ENCODE results near the gene OTC. TPM values are rescaled to one million over a fixed set of nuclear protein-coding genes. Genes with fewer than 3 reads are reported as not detected.

OTC gene
- total and polyA plus RNA-seq, 4 donors = 0.21 to 0.30 (median 0.25) TPM

- H3K4me3 ChIP-seq (ENCODE audit: low read depth, low read length) = no peak overlapping the region
- H3K27me3 ChIP-seq (ENCODE audit: control insufficient read depth, insufficient read depth, low read length) = no peaks in the 10 kb centered on the region
- no peaks in the 10 kb centered on the region for H3K4me1 ChIP-seq (ENCODE audit: control insufficient read depth, insufficient read depth, low read length)
- H3K9me3 ChIP-seq (ENCODE audit: control insufficient read depth, insufficient read depth, low read length) = no peaks in the 10 kb centered on the region
- H3K27ac ChIP-seq (ENCODE audit: low read depth, low read length) = no peak overlapping the region
- DNase-seq (ENCODE audit: low read depth in 4 of 6, low spot score in 6 of 6) = no peak
- no CpG with 5 or more reads among the region's 2 CpGs for WGBS (ENCODE audit: insufficient coverage)
- H3K36me3 ChIP-seq (ENCODE audit: control insufficient read depth, insufficient read depth, low read length) = no peaks in the 10 kb centered on the region
Measured at GRCh38 chrX:38347136-38347535, 5.3 kb upstream of the OTC start.

- no peaks in the 10 kb centered on the region for H3K36me3 ChIP-seq (ENCODE audit: control insufficient read depth, insufficient read depth, low read length)
- no peaks in the 10 kb centered on the region for H3K9me3 ChIP-seq (ENCODE audit: control insufficient read depth, insufficient read depth, low read length)
- no peak for DNase-seq (ENCODE audit: low read depth in 4 of 6, low spot score in 6 of 6)
- no peak overlapping the region for H3K4me3 ChIP-seq (ENCODE audit: low read depth, low read length)
- no peaks in the 10 kb centered on the region for H3K4me1 ChIP-seq (ENCODE audit: control insufficient read depth, insufficient read depth, low read length)
- peaks cover 4% of the 10 kb centered on the region for H3K27me3 ChIP-seq (ENCODE audit: control insufficient read depth, insufficient read depth, low read length)
- no peak overlapping the region for H3K27ac ChIP-seq (ENCODE audit: low read depth, low read length)
- WGBS (ENCODE audit: insufficient coverage) = no CpG with 5 or more reads among the region's 3 CpGs
Measured at GRCh38 chrX:38351346-38351745, 1.1 kb upstream of the OTC start.

GRCh38 chrX:38356401-38356800 lies 4.0 kb downstream of the OTC start:
- no peak overlapping the region for H3K4me3 ChIP-seq (ENCODE audit: low read depth, low read length)

GRCh38 chrX:38357747-38358673 lies 5.6 kb downstream of the OTC start:
- Histone ChIP-seq H3K4me3 (ENCODE audit: low read depth, low read length) (no peak overlapping the region), H3K4me1 (ENCODE audit: control insufficient read depth, insufficient read depth, low read length) (peaks cover 3% of the 10 kb centered on the region), H3K9me3 (ENCODE audit: control insufficient read depth, insufficient read depth, low read length) (no peaks in the 10 kb centered on the region), H3K36me3 (ENCODE audit: control insufficient read depth, insufficient read depth, low read length) (no peaks in the 10 kb centered on the region), H3K27me3 (ENCODE audit: control insufficient read depth, insufficient read depth, low read length) (peaks cover 6% of the 10 kb centered on the region), H3K27ac (ENCODE audit: low read depth, low read length) (peak overlapping the region; percentile 2)
- peak in 3 of 6 donors; percentile 10 to 76 (median 13) for DNase-seq (ENCODE audit: low read depth in 4 of 6, low spot score in 6 of 6)
- WGBS (ENCODE audit: insufficient coverage) = no CpG with 5 or more reads among the region's 4 CpGs

More at GRCh38 chrX:38356401-38356800, 4.0 kb downstream of the OTC start:
- WGBS (ENCODE audit: insufficient coverage) = 72% methylated on average over 3 of the region's 8 CpGs
- H3K27ac ChIP-seq (ENCODE audit: low read depth, low read length) = no peak overlapping the region
- no peaks in the 10 kb centered on the region for H3K9me3 ChIP-seq (ENCODE audit: control insufficient read depth, insufficient read depth, low read length)
- no peak for DNase-seq (ENCODE audit: low read depth in 4 of 6, low spot score in 6 of 6)
- H3K4me1 ChIP-seq (ENCODE audit: control insufficient read depth, insufficient read depth, low read length) = peaks cover 3% of the 10 kb centered on the region
- peaks cover 4% of the 10 kb centered on the region for H3K27me3 ChIP-seq (ENCODE audit: control insufficient read depth, insufficient read depth, low read length)
- no peaks in the 10 kb centered on the region for H3K36me3 ChIP-seq (ENCODE audit: control insufficient read depth, insufficient read depth, low read length)

- no peak overlapping the region for H3K4me3 ChIP-seq (ENCODE audit: low read depth, low read length)
- H3K9me3 ChIP-seq (ENCODE audit: control insufficient read depth, insufficient read depth, low read length) = no peaks in the 10 kb centered on the region
- peaks cover 2% of the 10 kb centered on the region for H3K27me3 ChIP-seq (ENCODE audit: control insufficient read depth, insufficient read depth, low read length)
- DNase-seq (ENCODE audit: low read depth in 4 of 6, low spot score in 6 of 6) = no peak
- no peak overlapping the region for H3K27ac ChIP-seq (ENCODE audit: low read depth, low read length)
- H3K4me1 ChIP-seq (ENCODE audit: control insufficient read depth, insufficient read depth, low read length) = peaks cover 3% of the 10 kb centered on the region
- H3K36me3 ChIP-seq (ENCODE audit: control insufficient read depth, insufficient read depth, low read length) = no peaks in the 10 kb centered on the region
Measured at GRCh38 chrX:38363046-38363445, 10.6 kb downstream of the OTC start.

GRCh38 chrX:38365954-38366353 lies 13.6 kb downstream of the OTC start:
- no peak for DNase-seq (ENCODE audit: low read depth in 4 of 6, low spot score in 6 of 6)
- WGBS (ENCODE audit: insufficient coverage) = no CpG with 5 or more reads among the region's 3 CpGs
- no peak overlapping the region for H3K27ac ChIP-seq (ENCODE audit: low read depth, low read length)
- H3K4me1 ChIP-seq (ENCODE audit: control insufficient read depth, insufficient read depth, low read length) = no peaks in the 10 kb centered on the region
- no peaks in the 10 kb centered on the region for H3K9me3 ChIP-seq (ENCODE audit: control insufficient read depth, insufficient read depth, low read length)
- H3K36me3 ChIP-seq (ENCODE audit: control insufficient read depth, insufficient read depth, low read length) = no peaks in the 10 kb centered on the region
- H3K27me3 ChIP-seq (ENCODE audit: control insufficient read depth, insufficient read depth, low read length) = peaks cover 2% of the 10 kb centered on the region
- H3K4me3 ChIP-seq (ENCODE audit: low read depth, low read length) = no peak overlapping the region

- H3K4me3 ChIP-seq (ENCODE audit: low read depth, low read length) = no peak overlapping the region
- H3K9me3 ChIP-seq (ENCODE audit: control insufficient read depth, insufficient read depth, low read length) = no peaks in the 10 kb centered on the region
- H3K36me3 ChIP-seq (ENCODE audit: control insufficient read depth, insufficient read depth, low read length) = no peaks in the 10 kb centered on the region
- H3K27me3 ChIP-seq (ENCODE audit: control insufficient read depth, insufficient read depth, low read length) = no peaks in the 10 kb centered on the region
- no CpG with 5 or more reads among the region's 2 CpGs for WGBS (ENCODE audit: insufficient coverage)
- DNase-seq (ENCODE audit: low read depth in 4 of 6, low spot score in 6 of 6) = no peak
- no peak overlapping the region for H3K27ac ChIP-seq (ENCODE audit: low read depth, low read length)
- no peaks in the 10 kb centered on the region for H3K4me1 ChIP-seq (ENCODE audit: control insufficient read depth, insufficient read depth, low read length)
Measured at GRCh38 chrX:38368774-38369173, 16.4 kb downstream of the OTC start.

- WGBS (ENCODE audit: insufficient coverage) = no CpG with 5 or more reads among the region's 2 CpGs
- no peak overlapping the region for H3K27ac ChIP-seq (ENCODE audit: low read depth, low read length)
- no peaks in the 10 kb centered on the region for H3K36me3 ChIP-seq (ENCODE audit: control insufficient read depth, insufficient read depth, low read length)
- H3K9me3 ChIP-seq (ENCODE audit: control insufficient read depth, insufficient read depth, low read length) = no peaks in the 10 kb centered on the region
- no peaks in the 10 kb centered on the region for H3K4me1 ChIP-seq (ENCODE audit: control insufficient read depth, insufficient read depth, low read length)
- H3K4me3 ChIP-seq (ENCODE audit: low read depth, low read length) = no peak overlapping the region
- peaks cover 2% of the 10 kb centered on the region for H3K27me3 ChIP-seq (ENCODE audit: control insufficient read depth, insufficient read depth, low read length)
- no peak for DNase-seq (ENCODE audit: low read depth in 4 of 6, low spot score in 6 of 6)
Measured at GRCh38 chrX:38371641-38372040, 19.2 kb downstream of the OTC start.

- H3K27ac ChIP-seq (ENCODE audit: low read depth, low read length) = no peak overlapping the region
- no peaks in the 10 kb centered on the region for H3K36me3 ChIP-seq (ENCODE audit: control insufficient read depth, insufficient read depth, low read length)
- H3K9me3 ChIP-seq (ENCODE audit: control insufficient read depth, insufficient read depth, low read length) = no peaks in the 10 kb centered on the region
- WGBS (ENCODE audit: insufficient coverage) = no CpG with 5 or more reads among the region's 3 CpGs
- no peaks in the 10 kb centered on the region for H3K4me1 ChIP-seq (ENCODE audit: control insufficient read depth, insufficient read depth, low read length)
- H3K27me3 ChIP-seq (ENCODE audit: control insufficient read depth, insufficient read depth, low read length) = peaks cover 4% of the 10 kb centered on the region
- no peak for DNase-seq (ENCODE audit: low read depth in 4 of 6, low spot score in 6 of 6)
- no peak overlapping the region for H3K4me3 ChIP-seq (ENCODE audit: low read depth, low read length)
Measured at GRCh38 chrX:38374431-38374830, 22.0 kb downstream of the OTC start.

- 8% methylated on average over 1 of the region's 1 CpG for WGBS (ENCODE audit: insufficient coverage)
- no peak for DNase-seq (ENCODE audit: low read depth in 4 of 6, low spot score in 6 of 6)
Measured at GRCh38 chrX:38375891-38376290, 23.5 kb downstream of the OTC start.

More at GRCh38 chrX:38375891-38376290, 23.5 kb downstream of the OTC start:
- no peaks in the 10 kb centered on the region for H3K36me3 ChIP-seq (ENCODE audit: control insufficient read depth, insufficient read depth, low read length)
- H3K9me3 ChIP-seq (ENCODE audit: control insufficient read depth, insufficient read depth, low read length) = no peaks in the 10 kb centered on the region
- no peak overlapping the region for H3K4me3 ChIP-seq (ENCODE audit: low read depth, low read length)
- H3K27me3 ChIP-seq (ENCODE audit: control insufficient read depth, insufficient read depth, low read length) = peaks cover 4% of the 10 kb centered on the region
- no peak overlapping the region for H3K27ac ChIP-seq (ENCODE audit: low read depth, low read length)
- H3K4me1 ChIP-seq (ENCODE audit: control insufficient read depth, insufficient read depth, low read length) = no peaks in the 10 kb centered on the region

All from spinal cord (tissue), 10 donors.